NT2/D1 (cell line): Measurements from ENCODE around the gene UBASH3B.

Experiments used
- SUZ12 ChIP-seq: IDR thresholded peaks from 2 replicates; pipeline ENCODE4 v1.6.1; 2011; ENCODE audit not compliant: insufficient read length, insufficient read depth; ENCODE audit errors: extremely low read depth
- YY1 ChIP-seq: IDR thresholded peaks from 2 replicates; pipeline ENCODE4 v1.6.1; 2011; ENCODE audit not compliant: insufficient read length, insufficient read depth
- ZNF274 ChIP-seq: IDR thresholded peaks from 2 replicates; pipeline ENCODE4 v1.6.1; 2011; ENCODE audit warnings: mild to moderate bottlenecking, low read depth, low read length

DNA sequence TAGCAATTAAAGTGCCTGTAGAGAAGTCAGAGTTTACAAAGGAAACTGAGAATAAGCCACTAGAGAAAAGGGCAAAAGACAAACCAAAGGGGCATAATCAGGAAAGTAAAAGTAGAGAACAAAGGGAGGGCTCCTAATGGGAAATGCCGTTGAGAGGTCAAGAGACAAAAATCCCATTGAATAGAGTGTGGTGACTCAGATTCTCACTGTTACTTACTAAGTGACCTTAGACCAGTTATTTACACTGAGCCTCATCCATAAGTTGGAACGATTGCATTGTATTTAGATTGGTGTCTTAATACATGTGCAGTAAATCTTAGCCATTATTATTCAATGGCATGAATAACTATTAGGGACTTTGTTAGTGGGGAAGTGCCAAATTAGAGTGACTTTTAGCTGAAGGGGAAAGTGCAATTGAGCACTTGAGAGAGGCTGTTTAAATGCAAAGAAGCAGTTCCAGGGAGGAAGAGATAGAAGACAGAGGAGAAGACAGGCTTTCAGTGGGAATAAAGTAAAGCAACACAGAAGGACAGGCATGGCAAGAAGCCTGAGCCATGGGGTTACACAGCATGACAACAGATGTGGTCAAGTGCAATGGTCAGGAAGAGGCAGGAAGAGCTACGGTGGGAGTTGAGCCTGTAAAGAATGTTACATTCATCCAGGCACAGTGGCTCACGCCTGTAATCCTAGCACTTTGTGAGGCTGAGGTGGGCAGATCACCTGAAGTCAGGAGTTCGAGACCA lies 82.6 kb downstream of the UBASH3B start:
- TF ChIP-seq ZNF274 (no peak), YY1 (no peak), SUZ12 (no peak)
